Fibroblast of lung (primary cell): Measurements from ENCODE around the gene SLC22A14. TPM values are rescaled to one million over a fixed set of nuclear protein-coding genes. Genes with fewer than 3 reads are reported as not detected.

Source experiments
- DNase-seq, 2 donors: peaks; one replicate each; pipeline versions ENCODE4 v3.0.0 to v3.0.0-alpha.2; 2010; ENCODE audit warnings: low read depth in 2 of 2
- H2AFZ ChIP-seq: 2 replicates; pipeline ENCODE4 v1.5.1; 2012; ENCODE audit warnings: low read length, control low read depth, inconsistent platforms
- H3K27ac ChIP-seq: 2 replicates; pipeline ENCODE4 v1.5.1; 2011; ENCODE audit warnings: low read length, control low read depth; ENCODE audit not compliant: insufficient read depth
- H3K27me3 ChIP-seq: 2 replicates; pipeline ENCODE4 v1.5.1; 2011; ENCODE audit warnings: mild to moderate bottlenecking, low read length; ENCODE audit not compliant: control insufficient read depth, insufficient read depth
- H3K36me3 ChIP-seq: 2 replicates; pipeline ENCODE4 v1.5.1; 2011; ENCODE audit warnings: low read length; ENCODE audit not compliant: control insufficient read depth, insufficient read depth
- H3K4me1 ChIP-seq: 2 replicates; pipeline ENCODE4 v1.5.1; 2011; ENCODE audit warnings: low read length; ENCODE audit not compliant: control insufficient read depth, insufficient read depth; ENCODE audit errors: extremely low read depth
- H3K4me2 ChIP-seq: 2 replicates; pipeline ENCODE4 v1.5.1; 2011; ENCODE audit warnings: low read length, control low read depth; ENCODE audit not compliant: insufficient read depth; ENCODE audit errors: extremely low read depth
- H3K4me3 ChIP-seq, 4 experiments: fragments of 200-600 bp in 1 of 4; sonication (generic) in 1 of 4; replicated peaks in 1 of 4; 2 replicates each; pipeline ENCODE4 v1.5.1; 2011 to 2016; ENCODE audit warnings: low read length in 4 of 4, low read depth in 3 of 4, mild to moderate bottlenecking in 3 of 4, control low read depth in 2 of 4, inconsistent platforms in 1 of 4, mixed read lengths in 1 of 4; ENCODE audit not compliant: insufficient read depth in 1 of 4; ENCODE audit errors: control extremely low read depth in 1 of 4
- H3K79me2 ChIP-seq: 2 replicates; pipeline ENCODE4 v1.5.1; 2012; ENCODE audit warnings: mild to moderate bottlenecking, low read length, inconsistent platforms; ENCODE audit not compliant: control insufficient read depth, insufficient read depth
- H3K9ac ChIP-seq: 2 replicates; pipeline ENCODE4 v1.5.1; 2011; ENCODE audit warnings: mild to moderate bottlenecking, low read length, control low read depth; ENCODE audit not compliant: insufficient read depth
- H3K9me3 ChIP-seq: 2 replicates; pipeline ENCODE4 v1.5.1; 2012; ENCODE audit warnings: low read depth, low read length; ENCODE audit not compliant: control insufficient read depth, insufficient read depth
- H4K20me1 ChIP-seq: 2 replicates; pipeline ENCODE4 v1.5.1; 2011; ENCODE audit warnings: low read length; ENCODE audit not compliant: control insufficient read depth, insufficient read depth; ENCODE audit errors: extremely low read depth
- CTCF ChIP-seq, 2 donors: IDR thresholded peaks in 1 of 2; conservative IDR thresholded peaks in 1 of 2; 1 replicate in 1 of 2; 2 replicates in 1 of 2; pipeline ENCODE4 v1.5.1; 2011 to 2012; ENCODE audit warnings: low read length in 2 of 2, control low read depth in 1 of 2, inconsistent platforms in 1 of 2, low read depth in 1 of 2, mild to moderate bottlenecking in 1 of 2
- EZH2 ChIP-seq: IDR thresholded peaks from 2 replicates; pipeline ENCODE4 v1.5.1; 2012; ENCODE audit warnings: low read length, control low read depth, mild to moderate bottlenecking; ENCODE audit errors: missing control alignments
- polyA plus RNA-seq, 2 donors: library from polyadenylated mRNA; depleted of rRNA in 1 of 2; stranded (reverse) in 1 of 2; unstranded in 1 of 2; fragments of >200 nt; gene quantifications; 2 replicates each; pipeline ENCODE4 v1.2.1, GENCODE V29; 2011 to 2012; ENCODE audit warnings: missing spikeins in 1 of 2
- total RNA-seq: library from RNA; depleted of rRNA; stranded (reverse); fragments of >200 nt; gene quantifications from 2 replicates; pipeline ENCODE4 v1.2.1, GENCODE V29; 2014

Gene SLC22A14
- total and polyA plus RNA-seq, 2 donors (not counting 1 experiment from before 2014, with no cell fraction given) = 0.17 TPM; not detected in 1

GRCh38 chr3:38275658-38276057 is 6.4 kb upstream of the SLC22A14 start:
- Histone ChIP-seq H4K20me1 (no peaks in the 10 kb centered on the region), H2AFZ (no peak overlapping the region), H3K4me1 (no peaks in the 10 kb centered on the region), H3K36me3 (no peaks in the 10 kb centered on the region), H3K9me3 (no peaks in the 10 kb centered on the region), H3K27ac (no peak overlapping the region), H3K27me3 (no peaks in the 10 kb centered on the region), H3K4me3 (no peak overlapping the region), H3K4me2 (no peak overlapping the region), H3K79me2 (no peaks in the 10 kb centered on the region), H3K9ac (no peak overlapping the region)
- no peak for DNase-seq
- TF ChIP-seq EZH2 = no peak
- no peak for TF ChIP-seq CTCF (conservative IDR thresholded peaks at IDR 0.05 in 1 of 2, IDR thresholded peaks at IDR 0.05 in 1 of 2; ENCODE audit: low read depth in 1 of 2, low read length in 2 of 2)

- Histone ChIP-seq H3K4me3 (no peak overlapping the region), H4K20me1 (no peaks in the 10 kb centered on the region)
Measured at GRCh38 chr3:38276081-38276916, 5.8 kb upstream of the SLC22A14 start.

More at GRCh38 chr3:38276081-38276916, 5.8 kb upstream of the SLC22A14 start:
- Histone ChIP-seq H3K27ac (no peak overlapping the region), H3K4me2 (no peak overlapping the region), H3K79me2 (no peaks in the 10 kb centered on the region), H3K27me3 (no peaks in the 10 kb centered on the region), H2AFZ (no peak overlapping the region), H3K4me1 (no peaks in the 10 kb centered on the region), H3K36me3 (no peaks in the 10 kb centered on the region), H3K9ac (no peak overlapping the region), H3K9me3 (no peaks in the 10 kb centered on the region)
- no peak for TF ChIP-seq EZH2
- TF ChIP-seq CTCF (conservative IDR thresholded peaks at IDR 0.05 in 1 of 2, IDR thresholded peaks at IDR 0.05 in 1 of 2; ENCODE audit: low read depth in 1 of 2, low read length in 2 of 2) = no peak
- DNase-seq = no peak
